GM18868 (cell line): Measurements from ENCODE around the gene SLC12A7.
"Not testable (repeated sequence)": the region's sequence is repeated elsewhere in the genome, so short reads cannot be mapped to it uniquely, and the experiment has no call there.

Experiments
- ATAC-seq: cut with Tn5 transposase; IDR thresholded peaks from one replicate; pipeline ENCODE4 v1.9.1; 2021; ENCODE audit warnings: mild to moderate bottlenecking, moderate library complexity; ENCODE audit not compliant: unreplicated experiment

The SLC12A7 gene

GRCh38 chr5:1127959-1128785 is 16.3 kb upstream of the SLC12A7 start:
- ATAC-seq: no peak

DNA sequence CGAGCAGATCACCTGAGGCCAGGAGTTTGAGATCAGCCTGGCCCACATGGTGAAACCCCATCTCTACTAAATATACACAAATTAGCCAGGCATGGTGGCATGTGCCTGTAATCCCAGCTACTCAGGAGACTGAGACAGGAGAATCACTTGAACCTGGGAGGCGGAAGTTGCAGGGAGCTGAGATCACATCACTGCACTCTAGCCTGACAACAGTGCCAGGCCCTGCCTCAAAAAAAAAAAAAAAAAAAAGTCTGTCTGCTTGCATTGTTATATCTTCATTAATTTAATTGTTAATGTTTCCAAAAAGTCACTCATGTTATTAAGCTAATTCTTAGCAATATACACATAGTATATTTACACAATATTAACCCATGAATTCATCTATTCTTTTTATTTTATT is 13.8 kb upstream of the SLC12A7 start:
- ATAC-seq: not testable (repeated sequence)

- no peak for ATAC-seq
Observed at GRCh38 chr5:1125030-1125357, 13.1 kb upstream of the SLC12A7 start.

- ATAC-seq: no peak
Observed at GRCh38 chr5:1124205-1125029, 12.6 kb upstream of the SLC12A7 start.

GRCh38 chr5:1123418-1124147 is 11.7 kb upstream of the SLC12A7 start:
- ATAC-seq: no peak

DNA sequence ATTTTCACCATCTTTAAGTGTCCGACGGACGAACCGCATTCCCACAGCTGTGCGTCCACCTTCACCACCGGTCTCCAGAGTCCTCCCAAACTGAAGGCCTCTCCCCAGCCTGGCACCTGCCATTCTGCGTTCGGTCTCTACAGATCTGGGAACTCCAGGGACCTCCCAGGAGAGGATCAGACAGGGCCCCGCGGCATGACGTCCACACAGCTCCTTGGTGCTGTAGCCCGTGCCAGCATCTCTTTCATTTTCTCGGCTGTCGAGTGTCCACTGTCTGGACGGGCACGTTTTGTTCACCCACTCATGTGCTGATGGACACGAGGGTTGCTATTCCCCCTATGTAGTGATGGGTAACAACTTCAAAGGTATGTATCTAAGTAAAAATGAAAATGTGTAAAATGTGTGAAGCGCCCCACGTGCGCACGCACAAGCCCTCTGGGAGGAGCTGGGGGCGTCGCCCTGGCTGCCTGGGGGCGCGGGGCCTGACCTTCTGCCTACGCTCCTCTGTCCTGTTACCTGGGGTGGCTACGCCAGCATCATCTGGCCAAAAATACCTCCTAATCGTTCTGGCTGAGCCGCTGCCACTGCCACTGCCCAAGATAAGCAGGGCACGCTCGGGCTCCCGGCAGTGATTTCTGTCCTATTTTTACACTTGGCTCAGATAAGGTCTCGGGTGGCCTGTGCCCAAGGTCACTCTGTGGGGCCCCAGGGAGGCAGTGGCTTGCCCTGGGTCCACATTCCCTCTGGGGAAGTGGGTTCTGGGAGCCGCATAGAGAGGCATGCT is 10.8 kb upstream of the SLC12A7 start:
- no peak for ATAC-seq

DNA sequence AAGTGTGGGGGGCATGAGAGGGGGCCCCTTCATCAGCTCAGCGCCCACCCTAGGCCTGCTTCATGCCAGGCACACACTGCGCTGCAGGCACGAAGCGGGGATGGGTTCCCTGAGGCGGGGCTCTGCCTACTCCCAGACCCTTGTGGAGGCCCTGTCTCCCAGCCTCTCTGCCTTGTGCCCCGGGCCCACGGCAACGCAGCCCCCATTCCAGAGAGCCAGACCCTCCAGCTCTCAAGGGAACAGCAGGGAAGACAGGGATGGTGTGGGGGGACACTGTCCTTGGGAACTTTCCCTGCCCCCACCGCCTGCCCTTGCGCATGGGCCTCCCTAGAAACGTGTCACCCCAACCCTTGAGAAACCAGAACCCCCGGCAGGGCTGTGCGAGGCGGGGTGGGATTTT is 10.0 kb upstream of the SLC12A7 start:
- no peak for ATAC-seq

- no peak for ATAC-seq
Observed at GRCh38 chr5:1121044-1121443, 9.2 kb upstream of the SLC12A7 start.

DNA sequence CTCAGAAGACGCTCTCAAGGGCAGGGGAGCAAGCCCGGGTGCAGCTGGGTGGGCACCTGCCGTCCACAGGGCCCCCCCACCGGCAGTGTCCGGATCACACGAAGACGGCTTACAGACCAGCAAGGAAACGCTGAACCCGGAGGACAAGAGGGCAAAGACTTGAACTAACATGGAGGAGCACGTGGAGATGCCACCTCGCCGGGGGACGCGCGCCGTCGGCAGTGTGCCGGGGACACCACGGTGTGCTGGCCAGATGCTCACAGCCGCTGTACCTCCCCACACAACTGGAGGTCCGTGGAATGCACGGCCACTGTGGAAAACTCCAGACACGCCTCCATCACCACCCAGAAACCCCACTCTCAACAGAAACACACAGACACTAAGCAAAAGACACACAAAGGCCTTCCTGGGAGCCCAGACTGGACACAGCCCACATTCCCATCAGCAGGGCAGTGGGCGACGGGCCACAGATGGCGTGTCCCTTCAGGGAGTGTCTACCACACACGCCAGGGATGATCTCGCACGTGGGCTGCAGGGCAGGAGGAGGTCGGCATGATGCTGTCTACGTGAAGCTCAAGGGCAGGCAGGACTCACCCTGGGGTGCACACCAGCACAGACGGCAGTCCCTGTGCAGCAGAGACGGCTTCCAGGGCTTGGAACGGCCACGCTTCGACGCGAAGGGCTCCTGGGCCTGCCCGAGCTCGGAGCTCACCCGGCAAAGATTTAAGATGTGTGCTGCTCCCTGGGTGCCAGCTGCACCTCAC is 8.6 kb upstream of the SLC12A7 start:
- ATAC-seq: no peak

DNA sequence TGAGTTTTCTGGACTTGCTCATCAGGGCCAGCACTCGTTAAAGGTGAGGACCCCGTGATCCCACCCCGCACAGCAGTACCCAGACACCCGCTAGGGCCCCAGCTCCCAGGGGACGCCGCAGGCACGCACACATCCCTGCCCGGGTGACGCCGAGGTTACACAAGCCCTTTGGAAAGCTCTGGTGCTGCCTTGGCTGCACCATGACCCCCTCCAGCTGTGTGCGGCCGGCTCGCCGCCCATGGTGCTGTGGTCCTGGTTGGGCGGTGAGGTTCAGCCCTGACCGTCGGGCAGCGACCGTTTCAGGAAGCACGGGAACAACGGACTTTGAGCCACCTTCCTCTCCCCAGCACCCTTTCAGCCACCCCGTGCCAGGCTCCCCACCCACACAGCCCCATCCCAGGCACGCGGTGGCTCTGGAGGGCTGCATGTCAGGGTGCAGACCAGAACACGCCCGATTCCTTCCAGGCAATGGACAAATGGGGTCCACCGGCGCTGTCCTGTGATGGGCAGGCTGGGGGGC is 7.5 kb upstream of the SLC12A7 start:
- ATAC-seq: no peak

DNA sequence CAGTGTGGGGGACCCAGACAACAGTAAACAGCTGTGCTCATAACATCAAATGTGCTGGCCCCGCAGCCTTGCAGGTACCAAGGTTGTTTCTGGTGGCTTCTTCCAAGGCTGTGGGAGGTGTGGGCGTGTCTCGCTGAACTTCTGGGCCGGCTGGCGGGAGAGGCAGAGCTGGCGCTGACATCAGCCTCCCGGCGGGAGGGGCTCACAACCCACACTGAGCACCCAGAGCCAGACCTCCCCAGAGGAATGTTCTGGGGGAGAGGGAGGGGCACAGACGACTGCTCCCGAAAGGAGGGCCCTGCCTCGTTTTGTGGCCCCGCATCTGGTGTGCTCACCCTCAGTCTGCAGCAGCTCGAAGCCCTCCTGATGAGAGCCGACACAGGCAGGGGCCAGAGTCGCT is 6.9 kb upstream of the SLC12A7 start:
- no peak for ATAC-seq

- no peak for ATAC-seq
Observed at GRCh38 chr5:1118231-1118698, 6.4 kb upstream of the SLC12A7 start.

DNA sequence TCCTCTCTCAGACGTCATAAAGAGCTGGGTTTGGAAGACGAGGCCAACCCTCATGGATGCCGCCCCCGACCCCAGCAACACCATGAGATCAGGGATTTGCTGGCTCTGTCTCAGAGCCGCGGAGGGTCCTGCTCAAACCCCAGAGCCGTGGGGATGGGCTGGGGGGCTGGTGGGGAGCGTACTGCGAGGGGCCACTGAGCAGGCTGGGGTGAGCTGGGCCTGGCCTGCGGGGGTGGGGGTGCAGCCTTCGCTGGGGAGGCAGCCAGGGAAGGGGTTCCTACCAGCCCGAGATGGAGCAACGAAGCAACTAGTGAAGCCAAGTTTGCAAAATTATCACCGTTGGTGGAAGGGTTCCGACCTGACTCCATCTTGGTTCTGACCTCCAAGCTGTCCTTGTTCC is 5.1 kb upstream of the SLC12A7 start:
- no peak for ATAC-seq

DNA sequence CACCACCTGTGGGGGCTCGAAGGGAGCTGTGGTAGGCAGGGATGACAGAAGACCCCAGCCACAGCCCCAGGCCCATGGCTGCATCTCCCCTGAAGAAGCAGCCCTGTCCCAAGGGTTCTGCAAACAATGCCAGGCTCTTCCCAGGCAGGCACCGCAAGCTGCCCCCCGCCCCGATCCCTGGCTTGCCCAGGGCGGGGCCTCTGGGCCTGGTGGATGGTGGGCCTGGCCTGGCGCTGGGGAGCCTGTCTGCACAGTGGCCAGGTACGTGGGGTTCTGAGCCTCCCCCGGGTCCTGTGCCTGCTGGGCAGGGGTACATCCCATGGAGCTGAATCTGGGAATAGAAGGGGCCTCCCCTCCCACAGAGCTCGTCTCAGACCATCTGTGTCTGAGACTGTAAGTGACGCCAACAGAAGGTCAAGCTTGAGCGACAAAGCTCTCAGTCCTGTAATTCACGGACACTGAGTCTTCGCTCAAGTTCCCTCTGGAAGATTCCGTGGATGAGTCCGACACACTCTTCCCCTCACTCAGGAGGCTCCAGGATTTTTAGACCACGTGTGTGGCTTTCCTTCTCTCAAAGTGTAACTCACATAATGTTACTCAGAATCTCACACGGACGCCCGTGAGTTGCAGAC is 4.4 kb upstream of the SLC12A7 start:
- ATAC-seq: no peak

- no peak for ATAC-seq
Observed at GRCh38 chr5:1115123-1115815, 3.4 kb upstream of the SLC12A7 start.

GRCh38 chr5:1113805-1114586 is 2.1 kb upstream of the SLC12A7 start:
- ATAC-seq: no peak

DNA sequence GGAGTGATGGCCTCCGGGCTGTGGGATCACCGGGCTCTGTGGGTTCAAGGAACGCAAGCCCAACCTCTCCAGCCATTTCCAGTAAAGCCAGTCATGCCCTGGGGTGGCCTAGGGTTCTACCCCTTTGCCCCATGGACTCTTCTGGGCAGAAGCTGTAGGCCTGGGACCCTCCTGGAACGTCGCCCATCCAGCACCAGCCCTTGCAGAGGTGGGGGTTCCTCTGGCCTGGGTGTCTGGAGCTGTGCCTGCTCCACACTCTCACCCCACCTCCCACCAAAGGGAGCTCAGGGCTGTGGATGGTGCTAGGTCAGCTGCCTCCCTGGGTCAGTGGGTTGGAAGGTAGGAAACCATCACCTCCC is 1.4 kb upstream of the SLC12A7 start:
- ATAC-seq: no peak
